AG08396 (cell line): ENCODE measurements around the gene NCAPH2.
A peak's percentile ranks its signal among the peaks of the same experiment; 100 is the strongest.
"Not testable (repeated sequence)": the region's sequence is repeated elsewhere in the genome, so short reads cannot be mapped to it uniquely, and the experiment has no call there.

ENCODE experiments used
- DNase-seq: peaks from one replicate; pipeline ENCODE4 v3.0.0; 2012; ENCODE audit warnings: low spot score, mixed read lengths

NCAPH2 gene

DNA sequence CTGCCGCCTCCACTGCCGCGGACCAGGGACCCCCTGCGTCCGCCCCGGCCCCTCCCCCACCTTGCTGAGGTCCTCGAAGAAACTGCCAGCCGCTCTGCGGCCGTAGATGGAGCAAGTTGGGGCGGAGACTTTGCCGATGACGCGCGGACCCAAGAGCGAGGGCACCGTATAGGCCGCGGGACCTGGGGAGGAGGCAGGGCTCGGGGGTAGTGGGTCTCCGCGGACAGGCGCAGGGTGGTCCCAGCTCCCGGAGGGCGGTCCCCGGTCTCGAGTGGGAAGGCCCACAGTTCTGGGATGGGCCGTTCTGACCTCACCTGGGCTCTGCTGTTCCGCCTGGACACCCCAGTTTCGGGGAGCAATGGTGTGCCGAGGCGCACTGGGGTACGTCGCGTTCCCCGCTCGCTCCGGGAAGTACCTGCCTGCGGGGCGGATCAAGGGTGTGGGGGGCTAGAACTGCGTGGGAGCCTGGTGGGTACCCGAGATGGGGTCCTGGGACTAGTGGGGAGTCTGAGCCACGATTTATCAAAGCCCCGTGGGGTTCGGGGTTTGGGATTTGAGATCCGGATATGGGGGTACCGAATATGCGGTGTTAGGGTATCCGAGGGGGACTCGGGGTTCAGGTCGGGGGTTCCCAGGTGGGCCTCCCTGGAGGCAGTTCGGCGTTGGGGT is 23.0 kb downstream of the NCAPH2 start:
- peak; percentile 81 for DNase-seq

- no peak for DNase-seq
Measured at GRCh38 chr22:50531546-50531961, 23.5 kb downstream of the NCAPH2 start.

- peak; percentile 85 for DNase-seq
Measured at GRCh38 chr22:50531962-50532674, 24.1 kb downstream of the NCAPH2 start.

GRCh38 chr22:50532824-50533796 is 25.1 kb downstream of the NCAPH2 start:
- DNase-seq: no peak

- not testable (repeated sequence) for DNase-seq
Measured at GRCh38 chr22:50533856-50534711, 26.1 kb downstream of the NCAPH2 start.

DNA sequence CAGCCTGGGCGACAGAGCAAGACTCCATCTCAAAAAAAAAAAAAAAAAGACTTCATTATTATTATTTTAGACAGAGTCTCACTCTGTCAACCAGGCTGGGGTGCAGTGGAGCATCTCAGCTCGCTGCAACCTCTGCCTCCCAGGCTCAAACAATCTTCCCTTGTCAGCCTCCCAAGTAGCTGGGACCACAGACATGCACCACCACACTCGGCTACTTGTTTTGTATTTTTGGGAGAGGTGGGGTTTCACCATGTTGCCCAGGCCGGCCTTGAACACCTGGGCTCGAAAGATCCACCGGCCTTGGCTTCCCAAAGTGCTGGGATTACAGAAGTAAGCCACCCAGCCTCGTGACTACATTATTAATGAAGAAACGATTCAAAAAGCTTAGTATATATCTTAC is 27.1 kb downstream of the NCAPH2 start:
- DNase-seq: no peak

DNA sequence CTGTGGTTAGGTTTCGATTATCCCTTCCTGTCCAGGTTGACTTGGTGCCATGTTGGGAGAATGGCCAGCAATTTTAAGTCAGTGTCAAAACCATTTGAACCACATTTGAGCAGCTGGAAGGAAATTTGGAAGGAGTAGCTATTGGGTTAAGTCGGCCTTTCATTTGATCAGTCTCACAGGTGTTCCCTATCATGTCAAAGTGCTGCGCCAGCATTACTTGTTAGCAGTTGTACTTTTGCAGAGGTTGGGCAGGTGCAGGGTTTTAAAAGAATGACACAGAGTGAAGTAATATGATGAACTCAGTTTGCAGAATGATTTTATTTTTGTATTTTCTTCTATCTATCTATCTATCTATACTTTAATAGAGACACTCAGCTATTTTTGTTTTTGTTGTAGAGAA is 28.2 kb downstream of the NCAPH2 start:
- no peak for DNase-seq

DNA sequence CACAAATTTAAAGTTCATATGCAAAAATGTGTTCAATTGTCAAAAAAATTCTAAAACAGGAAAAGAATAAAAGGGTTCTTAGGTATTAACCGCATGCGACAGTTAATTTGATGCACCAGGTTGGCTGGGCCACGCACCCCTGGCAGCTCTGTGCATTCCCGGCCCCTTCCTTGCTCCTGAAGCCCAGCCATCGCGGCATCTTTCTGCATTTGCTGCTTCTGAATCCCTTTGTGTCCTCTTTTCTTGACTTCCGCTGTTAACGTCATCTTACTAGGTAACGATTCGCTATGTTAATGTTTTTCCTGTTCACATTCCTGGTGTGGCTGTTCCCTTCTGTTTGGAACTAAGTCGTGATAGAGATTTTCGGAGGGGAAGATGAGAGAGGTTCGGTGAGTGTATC is 29.7 kb downstream of the NCAPH2 start:
- no peak for DNase-seq

DNA sequence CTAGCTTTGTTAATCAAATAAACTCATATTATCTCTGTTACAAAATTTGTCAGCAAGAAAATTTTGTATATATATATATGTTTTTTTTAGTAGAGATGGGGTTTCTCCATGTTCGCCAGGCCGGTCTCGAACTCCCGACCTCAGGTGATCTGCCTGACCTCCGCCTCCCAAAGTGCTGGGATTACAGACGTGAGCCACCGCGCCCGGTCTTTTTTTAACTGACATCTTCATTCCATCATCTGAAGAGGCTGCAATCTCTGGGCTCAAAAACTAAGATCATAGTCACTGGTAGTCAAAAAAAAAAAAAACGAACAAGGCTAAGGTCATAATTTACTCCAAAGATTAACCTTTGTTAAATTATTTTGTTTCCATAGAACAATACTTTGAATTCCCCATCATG is 32.4 kb downstream of the NCAPH2 start:
- no peak for DNase-seq

- DNase-seq: peak; percentile 75
Measured at GRCh38 chr22:50541667-50542026, 33.6 kb downstream of the NCAPH2 start.

- DNase-seq: no peak
Measured at GRCh38 chr22:50542416-50542927, 34.4 kb downstream of the NCAPH2 start.

- peak; percentile 86 for DNase-seq
Measured at GRCh38 chr22:50544078-50544745, 36.2 kb downstream of the NCAPH2 start.

- DNase-seq: no peak
Measured at GRCh38 chr22:50544746-50545253, 36.8 kb downstream of the NCAPH2 start.

GRCh38 chr22:50545522-50546325 is 37.7 kb downstream of the NCAPH2 start, which contains the start of gene KLHDC7B:
KLHDC7B (plus strand) TSS chr22:50545899; CDS start chr22:50546244, 345 bp downstream.
- DNase-seq: no peak

DNA sequence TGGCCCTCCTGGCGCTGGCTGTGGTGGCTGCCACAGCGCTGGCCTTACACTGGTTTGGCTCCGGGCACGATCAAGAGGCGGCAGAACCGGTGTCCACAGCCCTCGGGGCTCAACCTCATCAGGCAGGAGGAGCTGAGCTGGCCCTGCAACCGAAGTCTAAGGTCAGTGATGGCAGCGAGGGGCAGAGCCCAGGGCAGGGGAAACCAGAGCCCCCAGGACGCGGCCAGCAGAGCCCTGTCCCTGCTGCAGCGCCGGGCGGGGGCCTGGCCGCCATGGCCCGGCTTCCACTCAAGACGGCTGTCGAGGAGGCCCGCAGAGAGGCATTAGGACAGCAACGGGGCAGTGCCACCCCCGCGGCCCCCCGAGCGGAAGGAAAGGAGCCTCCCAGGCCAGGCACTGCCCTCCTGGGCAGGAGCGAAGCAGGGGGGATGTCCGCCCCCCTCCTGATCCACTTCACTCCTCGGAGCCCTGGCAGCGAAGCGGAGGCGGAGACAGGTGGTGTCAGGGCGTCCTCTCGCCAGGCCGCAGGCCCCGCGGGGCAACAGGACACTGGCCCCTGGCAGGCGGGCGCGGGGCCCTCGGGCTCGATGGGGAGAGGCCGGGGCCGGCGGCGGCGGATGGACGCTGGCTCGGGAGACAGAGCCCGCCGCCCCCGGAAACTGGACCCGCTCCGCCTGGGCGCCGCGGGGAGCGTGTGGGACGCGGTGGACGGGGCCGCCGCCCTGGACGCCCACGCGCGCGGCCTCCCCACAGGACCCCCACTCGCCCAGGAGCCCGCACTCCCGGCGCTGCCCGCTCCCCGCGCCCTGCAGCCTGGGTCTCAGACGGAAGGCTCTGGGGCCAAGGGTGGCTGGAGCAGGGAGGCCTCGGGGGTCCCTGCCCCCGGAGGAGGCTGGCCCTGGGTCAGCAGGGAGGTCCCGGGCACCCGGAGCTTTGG is 38.6 kb downstream of the NCAPH2 start:
- DNase-seq: no peak

DNA sequence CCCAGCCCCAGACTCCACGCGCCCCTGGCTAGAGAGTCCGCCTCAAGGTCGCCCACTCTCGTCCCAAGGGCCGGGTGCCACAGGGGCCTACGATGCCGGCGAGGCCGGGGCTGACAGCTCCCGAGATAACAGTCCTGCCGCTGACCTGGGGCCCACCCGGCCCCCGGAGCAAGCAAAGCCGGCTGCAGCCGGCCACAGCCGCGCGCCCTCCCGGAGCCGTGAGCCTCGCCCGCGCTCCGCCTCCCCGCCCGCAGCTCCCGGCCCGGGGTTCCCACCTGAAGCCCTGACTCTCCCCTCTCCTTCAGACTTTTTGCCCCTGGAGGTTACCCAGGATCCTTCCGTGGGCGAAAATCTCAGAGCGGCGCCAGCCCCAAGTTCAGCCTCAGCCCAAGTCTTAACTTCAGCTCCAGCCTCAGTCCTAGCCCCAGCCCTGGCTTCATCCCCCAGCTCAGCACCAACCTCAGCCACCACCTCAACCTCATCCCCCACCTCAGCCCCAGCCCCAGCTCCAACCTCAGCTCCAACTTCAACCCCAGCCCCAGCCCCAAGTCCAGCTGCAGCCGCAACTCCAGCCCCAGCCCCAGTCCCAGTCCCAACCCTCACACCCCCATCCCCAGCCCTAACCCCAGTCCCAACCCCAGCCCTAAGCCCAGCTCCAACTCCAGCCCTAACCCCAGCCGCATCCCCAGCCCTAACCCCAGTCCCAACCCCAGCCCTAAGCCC is 39.4 kb downstream of the NCAPH2 start:
- DNase-seq: peak; percentile 34

DNA sequence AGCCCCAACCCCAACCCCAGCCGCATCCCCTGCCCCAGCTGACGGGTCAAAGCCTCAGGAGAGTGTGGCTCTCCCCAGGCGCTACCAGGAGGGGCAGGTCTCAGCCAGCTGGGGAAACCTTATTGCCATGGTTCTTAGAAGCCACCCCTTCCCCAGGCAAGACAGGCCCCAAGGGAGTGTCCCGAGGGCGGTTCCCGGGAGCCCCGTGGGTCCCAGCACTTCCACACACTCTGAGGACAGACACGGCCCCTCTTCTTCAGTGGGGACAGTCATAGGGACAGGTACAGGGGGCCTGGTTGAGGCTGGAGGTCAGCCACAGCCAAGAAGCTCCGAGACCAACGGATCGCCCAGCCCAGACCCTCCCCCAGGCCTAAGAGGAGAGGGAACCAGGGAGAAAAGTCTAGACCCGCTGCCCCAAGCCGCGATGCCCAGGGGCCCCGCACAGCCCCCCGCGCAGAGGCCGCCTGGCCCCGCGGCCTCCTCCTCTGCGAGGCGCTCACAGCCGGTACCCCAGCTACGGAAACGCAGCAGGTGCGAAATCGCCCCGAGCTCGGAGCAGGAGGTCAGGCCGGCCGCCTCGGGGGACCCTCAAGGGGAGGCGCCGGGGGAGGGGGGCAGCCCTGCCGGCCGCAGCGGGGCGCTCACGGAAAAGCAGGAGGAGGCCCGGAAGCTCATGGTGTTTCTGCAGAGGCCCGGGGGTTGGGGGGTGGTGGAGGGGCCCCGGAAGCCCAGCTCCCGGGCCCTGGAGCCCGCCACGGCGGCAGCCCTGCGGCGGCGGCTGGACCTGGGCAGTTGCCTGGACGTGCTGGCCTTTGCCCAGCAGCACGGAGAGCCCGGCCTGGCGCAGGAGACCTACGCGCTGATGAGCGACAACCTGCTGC is 40.3 kb downstream of the NCAPH2 start:
- DNase-seq: peak; percentile 40
